GF-D8 (cell line): ENCODE results near the gene PIGA.

ENCODE experiments used
- DNase-seq: peaks from one replicate; lab custom pipeline; 2025; lab: John Stamatoyannopoulos, UW

The PIGA gene

GRCh38 chrX:15335135-15336022 lies at the start of gene PIGA:
PIGA (minus strand) TSS chrX:15335523; CDS start chrX:15331930, 3,593 bp downstream.
- peak; percentile 81 for DNase-seq

- no peak for DNase-seq
Observed at GRCh38 chrX:15384304-15384703, 49.0 kb upstream of the PIGA start, which contains the start of gene VEGFD. VEGFD (minus strand) TSS chrX:15384413; CDS start chrX:15383946, 467 bp downstream.

GRCh38 chrX:15382813-15383212 lies 47.5 kb upstream of the PIGA start:
- DNase-seq: no peak

- no peak for DNase-seq
Observed at GRCh38 chrX:15376956-15377355, 41.6 kb upstream of the PIGA start.

- DNase-seq: no peak
Observed at GRCh38 chrX:15373976-15374375, 38.7 kb upstream of the PIGA start.

GRCh38 chrX:15366506-15367352 lies 31.4 kb upstream of the PIGA start:
- DNase-seq: peak; percentile 68

- no peak for DNase-seq
Observed at GRCh38 chrX:15359701-15360100, 24.4 kb upstream of the PIGA start.

GRCh38 chrX:15358533-15358932 lies 23.2 kb upstream of the PIGA start:
- no peak for DNase-seq

GRCh38 chrX:15356444-15356843 lies 21.1 kb upstream of the PIGA start:
- DNase-seq: no peak

GRCh38 chrX:15350329-15350996 lies 15.1 kb upstream of the PIGA start:
- DNase-seq: no peak

- peak; percentile 4 for DNase-seq
Observed at GRCh38 chrX:15349046-15349445, 13.7 kb upstream of the PIGA start.

- no peak for DNase-seq
Observed at GRCh38 chrX:15345976-15346375, 10.7 kb upstream of the PIGA start.

GRCh38 chrX:15344106-15344505 lies 8.8 kb upstream of the PIGA start:
- no peak for DNase-seq

GRCh38 chrX:15343075-15343476 lies 7.8 kb upstream of the PIGA start:
- no peak for DNase-seq

GRCh38 chrX:15340867-15341266 lies 5.5 kb upstream of the PIGA start:
- no peak for DNase-seq

GRCh38 chrX:15336023-15336413 lies 695 bp upstream of the PIGA start:
- DNase-seq: no peak

GRCh38 chrX:15334561-15334960 lies 762 bp downstream of the PIGA start:
- DNase-seq: no peak

GRCh38 chrX:15328821-15329220 lies 6.5 kb downstream of the PIGA start:
- DNase-seq: no peak

GRCh38 chrX:15328131-15328530 lies 7.2 kb downstream of the PIGA start:
- DNase-seq: no peak

GRCh38 chrX:15322472-15322871 lies 12.9 kb downstream of the PIGA start:
- no peak for DNase-seq

- DNase-seq: no peak
Observed at GRCh38 chrX:15322072-15322471, 13.3 kb downstream of the PIGA start.

- peak; percentile 2 for DNase-seq
Observed at GRCh38 chrX:15321447-15321846, 13.9 kb downstream of the PIGA start.
